Left colon (tissue), 2 donors: Measurements from ENCODE around the gene EIF2S2. TPM values are rescaled to one million over a fixed set of nuclear protein-coding genes. Genes with fewer than 3 reads are reported as not detected.
A peak's percentile ranks its signal among the peaks of the same experiment; 100 is the strongest.

ENCODE experiments used
- ATAC-seq: fragments of 200-7000 bp; cut with Tn5 transposase; one replicate; pipeline ENCODE4 v1.9.1; 2020; ENCODE audit warnings: mild to moderate bottlenecking, moderate library complexity
- DNase-seq, 2 donors: peaks; one replicate each; pipeline ENCODE4 v3.0.0-alpha.2; 2020
- intact Hi-C, 2 donors: fragments of 100-400 bp; cut with DNase I in 1 of 2; cut with micrococcal nuclease in 1 of 2; formaldehyde crosslinking; loops; one replicate each; pipeline versions ENCODE4 v1.11.2 to v1.14.0; 2022; cut with DNase I, micrococcal nuclease
- total RNA-seq, 2 donors: library from RNA; stranded (reverse); fragmentation: NEBNext Ultra II Directional; extraction: Animal tissue kit (Norgen Biotek cat#: 25700); gene quantifications; one replicate each; pipeline ENCODE4 v1.2.1, GENCODE V29; 2021
- donor health status: DM: no; HTN: no; CAD: no.
- donor health status: DM: yes; HTN: yes; CAD: no.

The EIF2S2 gene
- total RNA-seq, 2 donors from 2014 or later, result 39.8 to 51.1 TPM

GRCh38 chr20:34072778-34073177 is 39.3 kb downstream of the EIF2S2 start:
- DNase-seq (no peak), ATAC-seq (no peak)

GRCh38 chr20:34072076-34072475 is 40.0 kb downstream of the EIF2S2 start:
- no peak for ATAC-seq
- intact Hi-C loops, result no loop called here
- no peak for DNase-seq

More at GRCh38 chr20:34072778-34073177, 39.3 kb downstream of the EIF2S2 start:
- intact Hi-C loops, result no loop called here

GRCh38 chr20:34070859-34071258 is 41.2 kb downstream of the EIF2S2 start:
- ATAC-seq (no peak), DNase-seq (no peak)
- intact Hi-C loops, result no loop called here

- no peak for DNase-seq
- intact Hi-C loops, result no loop called here
- ATAC-seq, result no peak
Measured at GRCh38 chr20:34070079-34070439, 42.0 kb downstream of the EIF2S2 start.

GRCh38 chr20:34069341-34070078 is 42.5 kb downstream of the EIF2S2 start:
- peak; percentile 93 for ATAC-seq
- intact Hi-C loops, result loop anchor here in 1 of 2 donors (5.0 kb wide), 2 partner anchors 137 to 207 kb away; no protein-coding TSS in a partner anchor

GRCh38 chr20:34068001-34068400 is 44.0 kb downstream of the EIF2S2 start:
- no peak for DNase-seq
- no peak for ATAC-seq
- intact Hi-C loops, result loop anchor here in 1 of 2 donors (5.0 kb wide), 2 partner anchors 136 to 206 kb away; no protein-coding TSS in a partner anchor

More at GRCh38 chr20:34069341-34070078, 42.5 kb downstream of the EIF2S2 start:
- DNase-seq, result peak; percentile 56 to 77

GRCh38 chr20:34066476-34067090 is 45.5 kb downstream of the EIF2S2 start:
- intact Hi-C loops, result loop anchor here in 1 of 2 donors (5.0 kb wide), 2 partner anchors 134 to 204 kb away; no protein-coding TSS in a partner anchor
- ATAC-seq (no peak), DNase-seq (no peak)

GRCh38 chr20:34065260-34065659 is 46.8 kb downstream of the EIF2S2 start:
- DNase-seq, result no peak
- intact Hi-C loops, result loop anchor here in 1 of 2 donors (5.0 kb wide), 2 partner anchors 133 to 203 kb away; no protein-coding TSS in a partner anchor
- ATAC-seq, result no peak

- intact Hi-C loops, result no loop called here
- ATAC-seq (no peak), DNase-seq (no peak)
Measured at GRCh38 chr20:34064286-34064685, 47.8 kb downstream of the EIF2S2 start.

GRCh38 chr20:34062570-34063482 is 49.2 kb downstream of the EIF2S2 start:
- no peak for DNase-seq

GRCh38 chr20:34061695-34062094 is 50.3 kb downstream of the EIF2S2 start:
- no peak for ATAC-seq
- DNase-seq, result no peak
- intact Hi-C loops, result no loop called here

More at GRCh38 chr20:34062570-34063482, 49.2 kb downstream of the EIF2S2 start:
- no peak for ATAC-seq
- intact Hi-C loops, result no loop called here

DNA sequence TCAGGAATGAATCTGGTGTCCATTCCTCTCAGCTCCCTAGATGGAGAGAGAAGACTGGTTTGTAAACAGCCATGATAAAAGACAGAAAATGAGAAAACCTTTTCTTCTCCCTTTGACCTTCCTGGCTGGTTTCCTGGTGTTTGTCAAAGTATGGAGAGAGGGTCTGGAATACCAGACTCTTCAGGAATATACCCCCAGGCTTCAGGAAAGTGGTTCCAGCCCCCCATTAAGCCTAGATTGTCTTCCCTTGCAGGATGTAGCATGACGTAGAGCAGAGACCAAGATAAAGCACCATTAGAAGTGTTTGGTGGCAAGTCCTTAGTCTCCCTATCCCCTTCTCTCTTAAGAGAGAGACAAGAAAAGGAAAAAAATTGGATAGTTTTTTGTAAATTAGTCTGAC is 51.1 kb downstream of the EIF2S2 start:
- ATAC-seq, result no peak
- intact Hi-C loops, result no loop called here
- no peak for DNase-seq

DNA sequence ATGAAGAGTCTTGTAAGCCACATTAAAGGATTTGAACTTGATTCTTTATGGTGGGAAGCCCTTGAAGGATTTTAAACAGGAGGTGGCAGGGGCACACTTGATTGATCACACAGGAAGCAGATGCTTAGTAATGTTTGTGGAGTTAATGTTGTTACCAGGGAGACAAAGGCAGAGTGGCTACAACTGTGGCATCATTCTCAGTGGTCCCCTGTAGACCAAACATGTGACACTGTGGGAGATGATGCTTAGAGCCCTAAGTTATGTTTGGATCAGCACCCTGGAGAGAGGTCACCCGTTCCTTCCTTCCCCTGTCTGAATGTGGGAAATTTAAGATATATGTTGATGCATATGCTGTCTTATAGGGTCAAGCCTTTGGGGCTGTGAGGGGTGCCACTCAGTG is 53.2 kb downstream of the EIF2S2 start:
- ATAC-seq (no peak), DNase-seq (no peak)
- intact Hi-C loops, result no loop called here

- intact Hi-C loops, result no loop called here
- DNase-seq (no peak), ATAC-seq (no peak)
Measured at GRCh38 chr20:34055290-34055689, 56.8 kb downstream of the EIF2S2 start.

DNA sequence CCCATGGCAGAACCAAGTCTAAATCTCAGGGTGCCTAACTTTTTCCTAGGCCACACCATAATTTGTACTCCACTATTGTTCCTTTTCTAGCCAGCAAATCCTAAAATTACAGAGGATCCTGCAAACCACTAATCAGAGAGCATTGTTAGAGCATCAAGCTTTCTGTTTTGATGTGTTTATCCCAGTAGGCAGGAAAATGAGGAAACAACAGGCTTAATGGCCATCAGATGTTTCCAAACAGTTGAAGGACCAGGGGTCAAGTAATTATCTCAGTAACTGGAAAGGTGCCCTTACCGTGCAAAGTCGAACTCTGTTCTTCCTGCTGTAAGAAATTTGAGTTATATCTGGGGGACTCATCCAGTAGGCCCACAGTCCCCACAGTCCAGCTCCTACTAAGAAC is 59.6 kb downstream of the EIF2S2 start:
- intact Hi-C loops, result no loop called here
- ATAC-seq (peak; percentile 29), DNase-seq (no peak)

DNA sequence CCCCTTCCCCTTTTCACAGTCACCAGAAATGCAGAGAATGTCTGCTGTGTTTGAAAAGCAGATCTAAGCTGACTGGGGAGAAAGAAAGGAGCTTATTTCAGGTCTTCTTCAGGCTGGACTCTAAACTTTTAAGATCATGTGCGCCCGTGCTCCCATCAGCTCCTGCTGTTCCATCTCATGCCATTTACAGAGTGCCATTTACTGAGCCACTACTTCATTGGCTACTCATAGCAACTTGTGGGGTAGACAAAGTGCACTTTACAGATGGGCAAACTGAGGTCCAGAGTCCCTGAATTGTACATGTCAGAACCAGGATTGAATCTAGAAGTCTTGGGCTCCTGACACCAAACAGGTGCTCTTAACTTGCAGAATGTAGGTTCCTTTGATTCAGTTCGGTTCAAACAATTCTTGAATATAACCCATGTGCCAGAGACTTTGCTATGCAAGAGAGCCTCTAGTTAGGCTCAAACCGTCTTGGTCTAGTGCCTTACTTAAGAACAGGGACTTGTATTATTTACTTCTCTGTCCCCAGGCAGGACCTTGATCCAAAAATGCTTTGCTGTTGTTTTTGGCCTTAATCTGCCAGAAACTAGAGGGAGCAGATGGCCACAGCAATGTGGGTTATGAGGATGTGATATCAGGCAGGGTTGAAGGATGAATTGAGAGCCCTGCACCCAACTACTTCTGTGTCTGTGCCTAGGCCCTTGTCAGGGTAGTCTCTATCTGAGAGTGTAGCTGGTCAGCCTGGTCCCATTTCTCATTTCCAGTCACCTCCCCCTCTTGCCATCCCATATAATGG is 61.9 kb downstream of the EIF2S2 start:
- ATAC-seq (no peak), DNase-seq (no peak)
- intact Hi-C loops, result no loop called here

DNA sequence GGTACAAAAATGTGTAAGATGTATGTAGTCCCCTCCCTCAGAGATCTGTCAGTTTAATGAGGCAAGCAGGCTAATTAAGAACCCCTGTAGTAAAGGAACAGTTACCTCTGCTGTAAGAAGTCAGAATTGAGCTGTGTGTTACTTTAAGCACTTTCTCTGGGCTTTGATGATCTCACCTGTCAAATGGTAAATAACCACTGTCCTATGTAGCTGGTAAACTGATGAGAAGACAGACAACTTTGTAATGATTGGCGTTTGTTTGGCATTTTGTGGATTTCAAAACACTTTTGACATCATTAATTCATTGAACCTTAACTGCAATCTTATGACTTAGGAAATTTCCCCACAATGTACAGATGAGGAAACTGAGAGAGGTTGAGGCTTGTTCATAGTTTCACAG is 62.7 kb downstream of the EIF2S2 start:
- intact Hi-C loops, result no loop called here
- DNase-seq, result no peak

GRCh38 chr20:34047917-34048316 is 64.1 kb downstream of the EIF2S2 start:
- intact Hi-C loops, result no loop called here
- ATAC-seq (no peak), DNase-seq (no peak)

More for the DNA sequence above, 62.7 kb downstream of the EIF2S2 start:
- ATAC-seq, result no peak
